A549 (cell line): ENCODE measurements around the gene ST14. TPM values are rescaled to one million over a fixed set of nuclear protein-coding genes. Genes with fewer than 3 reads are reported as not detected.

Experiments used
- polyA plus RNA-seq, 4 experiments: library from polyadenylated mRNA; depleted of rRNA in 3 of 4; stranded (reverse); fragments of >200 nt; fragmentation: RNase III in 1 of 4; extraction: RNeasy Plus Mini Kit Qiagen cat#74134 plus additional on column Dnase treatment in 1 of 4; gene quantifications; 2 replicates in 3 of 4; 3 replicates in 1 of 4; pipeline ENCODE4 v1.2.3, GENCODE V29; 2011 to 2017
- small RNA-seq, 6 experiments: library from RNA; depleted of rRNA; stranded (forward); fragments of <200 nt; gene quantifications; one replicate each; pipeline ENCODE3, GENCODE V24; 2012

Gene ST14
- polyA plus RNA-seq, 2 of the 4 experiments (the other 2 are of a cell fraction) = 0.05 to 0.17 TPM

Small RNA genes within 50 kb of the gene (small RNA-seq; reads per million reads assigned to genes)
- gene RF00015 = 0 reads per million in 6 experiments

Other genes starting within 250 kb of the ST14 start
- 4.0 and 5.5 TPM in 2 replicates for gene PRDM10, start 156.9 kb upstream of the ST14 start, polyA plus RNA-seq (2011; rRNA removed)
- 2.8 to 3.1 TPM (median 2.8 TPM) in 3 replicates for gene PRDM10, start 156.9 kb upstream of the ST14 start, polyA plus RNA-seq (2017; fragmentation: RNase III; extraction: RNeasy Plus Mini Kit Qiagen cat#74134 plus additional on column Dnase treatment)
- 166 and 185 TPM in 2 replicates for gene APLP2, start 89.9 kb upstream of the ST14 start, polyA plus RNA-seq (2011; rRNA removed)
- 183 to 210 TPM (median 203 TPM) in 3 replicates for gene APLP2, start 89.9 kb upstream of the ST14 start, polyA plus RNA-seq (2017; fragmentation: RNase III; extraction: RNeasy Plus Mini Kit Qiagen cat#74134 plus additional on column Dnase treatment)
- 16.1 and 21.0 TPM in 2 replicates for gene ZBTB44, start 155.1 kb downstream of the ST14 start, polyA plus RNA-seq (2011; rRNA removed)
- gene ZBTB44, start 155.1 kb downstream of the ST14 start, polyA plus RNA-seq (2017; fragmentation: RNase III; extraction: RNeasy Plus Mini Kit Qiagen cat#74134 plus additional on column Dnase treatment) = 6.7 to 8.3 TPM (median 8.0 TPM) in 3 replicates